ENCODE results near the gene HHEX.

HHEX gene

GRCh38 chr10:92692697-92693533 is 3.2 kb downstream of the HHEX start:
- no peak for FAIRE-seq
- DNase-seq (ENCODE audit: insufficient read length, low spot score), result no peak

- DNase-seq (ENCODE audit: insufficient read length, low spot score) (no peak), FAIRE-seq (no peak)
Measured at GRCh38 chr10:92693534-92693893, 3.8 kb downstream of the HHEX start.

GRCh38 chr10:92695679-92696605 is 6.2 kb downstream of the HHEX start:
- FAIRE-seq (no peak), DNase-seq (ENCODE audit: insufficient read length, low spot score) (no peak)

GRCh38 chr10:92696606-92697383 is 7.0 kb downstream of the HHEX start:
- DNase-seq (ENCODE audit: insufficient read length, low spot score) (no peak), FAIRE-seq (no peak)

GRCh38 chr10:92697663-92698511 is 8.1 kb downstream of the HHEX start:
- DNase-seq (ENCODE audit: insufficient read length, low spot score), result no peak
- FAIRE-seq, result no peak

- DNase-seq (ENCODE audit: insufficient read length, low spot score) (no peak), FAIRE-seq (no peak)
Measured at GRCh38 chr10:92699193-92699517, 9.4 kb downstream of the HHEX start.

- no peak for DNase-seq (ENCODE audit: insufficient read length, low spot score)
Measured at GRCh38 chr10:92699518-92700381, 10.0 kb downstream of the HHEX start.

GRCh38 chr10:92702301-92702916 is 12.7 kb downstream of the HHEX start:
- no peak for DNase-seq (ENCODE audit: insufficient read length, low spot score)
- FAIRE-seq, result no peak

More at GRCh38 chr10:92699518-92700381, 10.0 kb downstream of the HHEX start:
- no peak for FAIRE-seq

- DNase-seq (ENCODE audit: insufficient read length, low spot score) (no peak), FAIRE-seq (no peak)
Measured at GRCh38 chr10:92712016-92712889, 22.5 kb downstream of the HHEX start.

- DNase-seq (ENCODE audit: insufficient read length, low spot score), result no peak
- FAIRE-seq, result no peak
Measured at GRCh38 chr10:92714152-92714845, 24.5 kb downstream of the HHEX start.

GRCh38 chr10:92714872-92715271 is 25.1 kb downstream of the HHEX start:
- FAIRE-seq, result no peak
- DNase-seq (ENCODE audit: insufficient read length, low spot score), result no peak

- DNase-seq (ENCODE audit: insufficient read length, low spot score) (no peak), FAIRE-seq (peak; percentile 59)
Measured at GRCh38 chr10:92719991-92720830, 30.5 kb downstream of the HHEX start.

- FAIRE-seq (no peak), DNase-seq (ENCODE audit: insufficient read length, low spot score) (no peak)
Measured at GRCh38 chr10:92720831-92721165, 31.0 kb downstream of the HHEX start.

GRCh38 chr10:92722349-92722748 is 32.6 kb downstream of the HHEX start:
- FAIRE-seq, result no peak
- DNase-seq (ENCODE audit: insufficient read length, low spot score), result no peak

GRCh38 chr10:92727141-92727540 is 37.4 kb downstream of the HHEX start:
- FAIRE-seq (no peak), DNase-seq (ENCODE audit: insufficient read length, low spot score) (no peak)

GRCh38 chr10:92727550-92727949 is 37.8 kb downstream of the HHEX start:
- FAIRE-seq (no peak), DNase-seq (ENCODE audit: insufficient read length, low spot score) (no peak)

All from GM19239 (cell line).